ENCODE results near the gene ANKFN1. TPM values are rescaled to one million over a fixed set of nuclear protein-coding genes. Genes with fewer than 3 reads are reported as not detected.
"Not testable (repeated sequence)": the region's sequence is repeated elsewhere in the genome, so short reads cannot be mapped to it uniquely, and the experiment has no call there.

Gene ANKFN1
- total RNA-seq, 1 donor from 2014 or later, result not detected

DNA sequence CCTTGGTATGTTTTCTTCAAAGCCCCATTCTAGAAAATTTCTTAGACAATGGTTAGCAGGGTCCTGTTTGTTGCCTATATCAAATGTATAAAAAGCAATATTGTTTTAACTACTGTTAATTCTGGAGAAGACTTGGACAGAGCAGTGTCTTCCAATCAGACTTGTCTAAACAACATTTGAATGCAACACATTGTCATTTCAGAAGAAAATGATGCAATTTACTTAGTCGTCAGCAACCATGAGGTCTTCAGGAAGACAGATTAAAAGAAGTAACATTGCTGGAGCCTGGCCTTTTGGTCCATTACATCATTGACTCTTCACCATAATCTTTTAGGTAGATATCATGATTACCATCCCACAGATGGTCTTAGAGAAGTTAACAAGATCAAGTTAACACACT lies 94.5 kb downstream of the ANKFN1 start:
- no peak for DNase-seq
- no peak for ATAC-seq (ENCODE audit: poor library complexity)
- intact Hi-C loops (cut with DNase I), result no loop called here

DNA sequence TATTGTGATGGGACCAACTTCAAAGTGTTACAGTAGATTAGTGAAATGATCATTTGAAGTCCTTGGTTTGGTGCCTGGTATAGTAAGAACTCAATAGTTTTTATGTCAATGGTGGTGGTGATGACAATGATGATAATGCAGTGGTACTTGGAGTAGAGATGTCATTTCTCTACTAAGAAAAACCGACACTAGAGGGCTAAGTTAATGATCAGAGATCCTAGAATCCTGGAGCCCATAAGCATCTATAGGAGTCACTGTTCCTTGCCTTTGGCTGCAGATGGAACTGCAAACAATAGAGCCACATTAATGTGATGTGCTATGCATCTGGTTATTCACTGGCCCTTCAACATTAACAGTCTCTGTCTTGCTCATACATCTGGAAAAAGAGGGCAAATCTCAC lies 103.8 kb downstream of the ANKFN1 start:
- DNase-seq (no peak), ATAC-seq (ENCODE audit: poor library complexity) (no peak)
- intact Hi-C loops (cut with DNase I), result no loop called here

DNA sequence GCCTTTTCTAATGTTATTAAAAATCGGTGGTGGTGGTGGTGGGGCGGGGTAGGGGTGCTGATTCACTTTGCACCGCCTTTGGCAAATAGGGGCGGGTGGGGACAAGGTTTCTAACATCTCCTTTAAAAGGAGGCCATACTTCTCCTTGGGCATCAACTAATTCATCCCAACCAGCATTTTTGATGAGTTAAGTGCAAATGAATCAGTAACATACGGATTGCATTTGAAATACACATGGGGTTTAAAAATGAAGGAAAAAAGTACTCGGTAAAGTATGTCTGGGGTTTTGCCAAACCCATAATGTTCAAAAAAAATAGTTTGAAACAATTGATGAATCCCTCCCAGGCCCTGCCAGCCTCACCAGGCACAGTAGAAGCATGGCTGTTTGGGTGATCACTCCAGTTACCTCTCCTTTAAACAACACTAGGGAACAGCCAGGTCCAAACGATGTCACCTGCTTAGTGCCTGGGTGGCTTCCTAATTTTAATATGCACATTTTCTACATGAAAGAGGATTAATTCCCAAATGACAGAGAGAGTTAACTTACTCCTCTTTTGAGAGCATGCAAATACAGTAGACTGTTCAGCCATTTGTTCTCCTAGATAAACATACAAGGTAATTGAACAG lies 107.2 kb downstream of the ANKFN1 start:
- no peak for DNase-seq
- intact Hi-C loops (cut with DNase I), result no loop called here
- no peak for ATAC-seq (ENCODE audit: poor library complexity)

DNA sequence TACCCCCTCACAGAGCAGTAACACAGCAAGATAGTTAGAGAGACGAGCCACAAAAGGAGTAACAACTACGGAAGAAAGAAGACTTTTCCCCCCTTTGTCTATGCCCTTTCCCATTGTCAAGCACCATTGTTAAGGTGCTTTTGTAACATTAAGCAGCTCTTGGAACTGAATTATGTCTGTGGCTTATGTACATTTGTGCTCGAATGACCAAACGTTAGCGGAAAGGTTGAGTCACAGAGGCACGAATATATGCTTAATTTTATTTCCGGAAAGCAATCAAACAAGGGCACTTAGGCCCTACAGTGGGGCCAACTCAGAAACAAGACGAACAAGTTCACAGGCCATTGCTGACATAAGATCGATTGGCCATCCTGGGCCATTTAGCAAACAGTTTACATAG lies 109.5 kb downstream of the ANKFN1 start:
- intact Hi-C loops (cut with DNase I), result no loop called here
- no peak for DNase-seq
- no peak for ATAC-seq (ENCODE audit: poor library complexity)

DNA sequence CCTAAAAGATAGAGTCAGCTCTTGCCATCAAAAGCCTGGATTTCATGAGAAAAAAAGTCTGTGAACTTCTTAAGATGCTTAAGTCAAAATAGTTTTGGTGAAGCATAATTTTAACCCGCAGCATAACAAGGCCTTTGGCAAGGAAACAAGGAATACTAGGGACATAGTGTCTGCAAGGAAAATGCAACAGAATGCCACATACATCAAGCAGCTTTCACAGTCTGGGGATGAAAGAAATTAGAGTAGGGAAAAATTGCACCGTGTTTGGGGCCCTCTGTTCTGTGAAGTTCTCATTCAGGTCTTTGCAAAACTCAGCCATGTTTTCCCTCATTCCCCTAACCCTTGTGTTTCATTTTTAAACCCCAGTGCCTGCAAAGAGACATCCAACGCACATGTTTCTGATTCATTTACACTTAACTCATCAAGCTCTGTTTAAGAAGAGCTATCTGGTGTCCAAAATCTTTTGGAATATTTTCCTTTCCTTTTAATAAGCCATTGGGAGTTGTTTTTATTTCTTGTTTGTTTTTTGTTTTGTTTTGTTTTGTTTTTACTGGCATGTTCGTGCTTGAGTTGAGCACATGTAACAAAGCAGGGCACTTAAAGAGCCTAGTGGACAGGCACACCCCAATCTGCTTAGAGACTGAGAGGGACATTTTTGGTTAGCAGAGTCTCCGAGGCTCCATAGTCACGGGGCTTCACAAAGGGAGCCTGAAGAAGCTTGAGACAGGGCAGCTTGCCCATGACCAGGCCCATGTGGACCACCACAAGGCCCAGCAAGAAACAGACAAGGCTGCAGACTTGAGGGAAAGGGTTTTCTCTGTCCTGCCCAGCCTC lies 116.5 kb downstream of the ANKFN1 start:
- no peak for DNase-seq
- intact Hi-C loops (cut with DNase I), result no loop called here
- no peak for ATAC-seq (ENCODE audit: poor library complexity)

DNA sequence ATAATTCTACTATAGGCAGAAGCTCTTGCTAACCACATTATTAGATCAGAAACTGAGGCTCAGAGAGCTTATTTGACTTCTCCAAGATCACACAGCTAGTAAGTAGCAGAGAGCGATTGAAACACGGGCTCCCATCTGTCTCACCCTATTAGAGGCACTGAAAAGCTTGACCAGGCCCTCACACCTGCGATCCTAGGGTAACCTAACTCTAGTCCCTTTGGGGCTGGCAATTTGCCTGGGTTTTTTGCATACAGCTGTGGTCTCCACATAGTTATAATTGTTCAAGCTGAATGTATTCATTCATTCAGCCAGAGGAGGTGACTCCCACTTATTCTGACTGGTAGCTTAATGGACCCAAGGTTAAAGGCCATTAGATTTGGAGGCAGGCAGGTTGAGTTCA lies 121.2 kb downstream of the ANKFN1 start:
- no peak for ATAC-seq (ENCODE audit: poor library complexity)
- no peak for DNase-seq
- intact Hi-C loops (cut with DNase I), result no loop called here

DNA sequence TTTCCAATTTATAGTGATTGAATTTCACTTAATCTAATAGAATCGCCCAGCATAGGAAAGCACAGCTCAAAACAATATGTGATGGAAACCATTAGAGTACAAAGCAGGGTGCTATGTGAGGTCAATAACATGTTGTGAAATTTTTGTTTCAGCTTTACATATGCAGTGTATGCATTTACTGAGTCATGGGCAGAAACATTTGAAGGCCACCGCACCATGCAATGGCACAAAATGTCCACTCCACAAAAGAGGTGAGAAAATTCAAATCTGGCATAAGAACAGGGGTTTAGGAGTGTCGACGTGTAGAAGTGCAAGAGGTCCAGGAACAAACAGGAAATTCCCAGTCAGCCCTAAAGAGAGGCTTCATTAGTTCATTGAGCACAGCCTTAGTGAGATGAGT lies 131.2 kb downstream of the ANKFN1 start:
- intact Hi-C loops (cut with DNase I), result no loop called here
- ATAC-seq (ENCODE audit: poor library complexity) (no peak), DNase-seq (no peak)

DNA sequence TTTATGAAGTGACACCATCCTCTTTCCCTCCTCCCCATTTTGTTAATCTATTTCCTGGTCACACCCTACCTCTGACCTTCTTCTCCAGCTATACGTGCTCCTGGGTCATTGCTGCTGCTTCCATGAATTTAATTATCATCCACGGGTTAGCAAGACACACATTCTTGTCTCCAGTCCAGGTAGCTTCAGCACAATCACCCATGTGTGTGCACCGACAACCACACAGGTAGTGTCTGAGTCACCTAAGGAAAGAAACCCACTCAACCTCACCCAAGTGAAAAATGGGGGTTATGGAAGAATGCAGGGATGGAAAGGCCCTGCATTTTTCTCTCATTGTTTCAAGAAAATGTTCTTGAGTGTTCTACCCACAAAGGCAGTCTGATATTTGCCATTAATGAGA lies 135.5 kb downstream of the ANKFN1 start:
- intact Hi-C loops (cut with DNase I); DNase-seq; ATAC-seq (ENCODE audit: poor library complexity): not testable (repeated sequence)

DNA sequence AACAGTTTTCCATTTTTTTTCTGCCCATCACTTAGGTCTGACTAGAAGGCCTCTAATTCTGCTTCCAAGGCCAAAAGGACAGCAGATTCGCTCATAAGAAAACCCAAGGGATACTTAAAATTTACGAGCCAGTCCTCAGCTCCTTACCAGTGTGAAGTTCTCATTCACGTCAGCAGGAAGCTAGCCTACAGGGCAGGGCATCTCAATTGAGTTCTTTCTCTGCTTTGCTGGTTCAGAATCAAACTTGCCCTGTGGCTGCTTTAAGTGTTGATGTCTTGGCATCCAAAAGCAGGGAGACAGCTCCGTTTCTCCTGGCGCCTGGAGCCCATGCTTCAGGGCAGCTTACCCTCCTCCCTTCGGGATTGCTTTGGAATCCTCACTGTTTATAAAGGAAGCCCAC lies 136.0 kb downstream of the ANKFN1 start:
- intact Hi-C loops (cut with DNase I), result no loop called here
- DNase-seq (no peak), ATAC-seq (ENCODE audit: poor library complexity) (no peak)

DNA sequence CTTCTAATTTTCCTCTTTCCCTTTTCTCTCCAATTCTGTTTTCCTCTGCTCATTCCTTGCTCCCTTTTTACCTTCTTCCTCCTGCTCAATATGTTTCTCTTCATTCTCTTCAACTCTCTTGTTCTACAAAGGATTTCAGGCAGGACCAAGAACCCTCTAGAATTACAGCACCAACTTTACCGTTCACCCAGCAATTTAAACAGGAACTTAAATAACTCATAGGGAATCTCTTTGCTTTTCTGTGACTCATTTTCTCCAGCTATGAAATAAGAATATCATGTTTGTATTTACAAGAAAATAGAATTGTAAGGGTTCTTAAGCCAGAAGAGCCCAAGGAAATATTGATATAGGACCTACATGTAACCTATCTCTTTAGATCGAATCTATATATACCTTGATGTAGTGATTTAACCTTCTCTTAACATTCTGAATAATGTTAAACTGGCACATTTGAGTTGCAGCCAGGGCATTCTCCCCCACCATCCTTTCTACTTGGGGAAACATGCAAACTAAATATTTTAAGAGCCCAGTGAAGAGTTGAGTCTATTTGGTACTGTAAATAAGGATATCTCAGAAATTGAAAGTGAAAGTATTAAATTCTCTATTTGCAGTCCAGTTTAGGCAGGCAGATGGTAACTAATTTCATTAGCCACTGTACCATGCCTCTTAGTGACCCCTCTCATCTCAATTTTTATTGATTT lies 137.0 kb downstream of the ANKFN1 start:
- no peak for DNase-seq
- ATAC-seq (ENCODE audit: poor library complexity), result no peak
- intact Hi-C loops (cut with DNase I), result no loop called here

DNA sequence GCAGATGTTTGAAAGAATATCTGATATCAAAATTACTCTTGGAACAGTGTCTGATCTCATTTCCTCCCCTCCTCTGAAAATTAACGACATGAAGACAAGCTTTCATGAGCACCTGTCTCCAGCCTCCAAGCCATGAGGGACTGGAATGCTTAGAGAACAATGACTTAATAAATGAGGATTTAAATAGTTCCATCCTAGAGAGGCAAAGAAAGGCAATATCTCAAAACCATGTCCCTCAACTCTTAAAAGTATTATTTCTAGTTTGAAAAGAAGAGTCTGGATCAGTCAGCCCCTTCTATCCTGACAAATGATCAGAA lies 137.5 kb downstream of the ANKFN1 start:
- no peak for ATAC-seq (ENCODE audit: poor library complexity)
- no peak for DNase-seq
- intact Hi-C loops (cut with DNase I), result no loop called here

DNA sequence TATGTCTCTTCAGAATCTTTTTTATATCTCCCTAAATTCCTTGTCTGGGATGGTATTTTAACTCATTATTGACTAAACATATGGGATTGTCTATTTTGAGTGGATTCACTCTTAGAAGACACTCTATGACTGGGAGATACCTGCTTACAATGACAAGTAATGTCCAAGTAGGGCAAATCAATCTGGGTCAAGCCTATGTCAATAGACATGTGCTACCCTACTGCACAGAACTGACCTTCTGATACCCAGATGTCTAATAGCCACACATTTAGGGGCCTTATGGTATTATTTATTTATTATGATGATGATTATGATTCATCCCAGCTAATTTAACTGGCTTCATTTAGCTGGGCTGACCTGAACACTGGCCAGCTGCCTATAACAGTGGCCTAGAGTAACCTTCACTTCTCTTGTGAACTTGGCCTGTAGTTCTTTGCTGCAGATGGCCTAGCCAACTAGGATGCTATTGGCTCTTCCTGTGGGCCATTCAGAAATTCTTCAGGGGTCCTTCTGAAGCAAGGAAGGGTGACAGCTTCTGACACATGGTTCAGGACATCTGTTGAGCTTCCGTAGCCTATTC lies 138.0 kb downstream of the ANKFN1 start:
- ATAC-seq (ENCODE audit: poor library complexity), result no peak
- DNase-seq, result no peak
- intact Hi-C loops (cut with DNase I), result no loop called here

DNA sequence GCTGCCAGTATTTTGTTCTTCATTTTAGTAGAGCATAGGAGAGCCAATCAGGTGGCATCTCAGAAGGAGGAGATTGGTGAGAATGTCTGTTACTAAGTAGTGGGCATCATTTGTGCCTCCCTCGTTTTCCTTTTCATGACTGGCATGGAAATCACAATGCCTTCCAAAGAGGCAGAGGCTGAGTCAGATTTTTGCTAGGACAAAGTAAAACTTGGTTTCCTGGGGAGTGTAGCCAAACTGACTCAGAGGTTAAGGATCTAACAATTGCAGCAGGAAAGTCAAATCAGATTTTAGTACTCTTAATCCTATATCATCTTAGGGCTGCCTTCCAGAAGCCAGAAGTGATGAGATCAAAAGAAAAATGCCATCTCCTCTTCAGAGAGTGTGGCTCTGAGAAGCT lies 138.7 kb downstream of the ANKFN1 start:
- ATAC-seq (ENCODE audit: poor library complexity), result no peak
- no peak for DNase-seq
- intact Hi-C loops (cut with DNase I), result no loop called here

DNA sequence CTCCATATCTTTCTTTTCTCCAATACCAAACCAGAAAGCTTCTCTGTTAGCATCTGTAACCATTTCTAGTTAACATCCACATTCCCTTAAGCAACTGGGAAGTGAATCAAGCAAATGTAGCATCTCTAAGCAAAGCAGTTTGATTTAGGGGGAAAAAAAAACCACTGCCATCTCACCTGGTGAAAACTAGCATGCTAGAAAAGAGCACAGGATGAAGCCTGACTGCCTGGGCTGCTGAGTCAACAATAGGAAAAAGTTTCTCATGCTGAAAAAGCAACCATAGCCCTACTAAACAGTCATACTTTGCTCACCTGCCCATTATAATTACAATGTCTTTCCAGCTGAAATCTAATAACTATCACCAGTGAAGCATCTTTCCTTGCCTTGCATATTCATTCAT lies 139.3 kb downstream of the ANKFN1 start:
- no peak for ATAC-seq (ENCODE audit: poor library complexity)

DNA sequence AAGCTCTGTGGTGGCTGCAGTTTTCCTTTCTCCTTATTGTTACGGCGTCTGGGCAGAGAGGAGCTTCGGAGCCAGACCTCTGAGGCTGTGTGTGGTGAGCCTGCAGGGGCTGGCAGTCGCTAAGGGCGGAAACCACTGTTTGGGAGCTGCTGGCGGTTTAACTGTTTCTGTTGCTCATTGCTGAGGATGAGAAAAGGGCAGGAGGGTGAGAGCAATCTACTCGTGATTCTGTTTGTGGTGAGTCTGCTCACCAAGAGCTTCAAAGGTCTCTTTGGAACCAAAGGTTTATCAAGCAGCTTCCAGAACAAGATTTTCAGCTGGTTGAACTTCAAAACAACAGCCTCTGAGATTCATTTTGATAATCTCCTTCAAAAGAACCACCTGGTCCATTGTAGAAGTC lies 143.9 kb downstream of the ANKFN1 start:
- ATAC-seq (ENCODE audit: poor library complexity), result no peak
- DNase-seq, result no peak
- intact Hi-C loops (cut with DNase I), result no loop called here

More for the DNA sequence above, 139.3 kb downstream of the ANKFN1 start:
- DNase-seq, result no peak
- intact Hi-C loops (cut with DNase I), result no loop called here

DNA sequence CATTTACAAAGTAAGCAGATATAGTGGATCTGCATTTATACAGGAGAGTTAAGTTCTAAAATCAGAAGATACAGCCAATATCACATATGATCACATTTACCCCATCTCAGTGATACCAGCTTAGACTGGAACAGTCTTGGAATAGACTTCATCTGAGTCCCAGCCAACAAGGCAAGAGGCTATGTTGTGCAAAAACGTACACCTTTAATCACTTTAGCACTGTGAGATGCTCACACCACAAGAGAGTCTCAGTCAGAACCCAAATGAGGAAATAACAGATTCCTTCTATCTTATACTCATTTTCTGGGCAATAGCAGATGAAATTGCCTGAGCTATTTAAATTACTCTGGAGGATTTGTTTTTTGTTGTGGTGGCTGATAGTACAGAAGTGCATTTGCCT lies 145.6 kb downstream of the ANKFN1 start:
- no peak for ATAC-seq (ENCODE audit: poor library complexity)
- no peak for DNase-seq
- intact Hi-C loops (cut with DNase I), result no loop called here

DNA sequence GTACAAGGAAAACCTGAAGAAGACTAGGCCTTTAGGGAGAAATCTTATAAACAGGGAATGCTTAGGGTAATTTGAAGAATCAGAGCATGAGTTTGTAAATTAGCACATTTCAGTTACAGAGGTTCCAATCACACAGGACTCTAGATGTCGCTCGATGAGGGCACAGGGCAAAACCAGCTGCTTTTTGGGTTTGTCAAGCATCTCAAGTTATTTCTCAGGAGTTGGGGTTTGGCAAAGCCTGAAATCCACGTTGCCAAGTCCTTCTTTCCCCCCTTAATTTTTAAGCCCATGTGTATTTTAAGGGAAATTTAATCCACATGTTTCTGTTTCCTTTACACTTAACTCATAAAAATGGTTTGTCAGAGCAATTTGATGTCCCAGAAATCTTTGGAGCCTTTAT lies 146.9 kb downstream of the ANKFN1 start:
- DNase-seq (no peak), ATAC-seq (ENCODE audit: poor library complexity) (no peak)
- intact Hi-C loops (cut with DNase I), result no loop called here

DNA sequence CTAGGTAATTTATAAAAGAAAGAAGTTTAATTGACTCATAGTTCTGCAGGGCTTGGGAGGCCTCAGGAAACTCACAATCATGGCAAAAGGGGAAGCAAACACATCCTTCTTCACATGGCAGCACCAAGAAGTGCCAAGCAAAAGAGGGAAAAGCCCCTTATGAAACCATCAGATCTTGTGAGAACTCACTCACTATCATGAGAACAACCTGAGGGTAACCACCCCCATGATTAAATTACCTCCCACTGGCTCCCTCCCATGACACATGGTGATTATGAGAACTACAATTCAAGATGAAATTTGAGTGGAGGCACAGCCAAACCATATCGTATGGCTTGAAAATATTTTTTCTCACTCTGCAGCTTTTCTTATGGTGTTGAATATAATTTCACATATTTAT lies 151.7 kb downstream of the ANKFN1 start:
- no peak for DNase-seq
- no peak for ATAC-seq (ENCODE audit: poor library complexity)
- intact Hi-C loops (cut with DNase I), result no loop called here

DNA sequence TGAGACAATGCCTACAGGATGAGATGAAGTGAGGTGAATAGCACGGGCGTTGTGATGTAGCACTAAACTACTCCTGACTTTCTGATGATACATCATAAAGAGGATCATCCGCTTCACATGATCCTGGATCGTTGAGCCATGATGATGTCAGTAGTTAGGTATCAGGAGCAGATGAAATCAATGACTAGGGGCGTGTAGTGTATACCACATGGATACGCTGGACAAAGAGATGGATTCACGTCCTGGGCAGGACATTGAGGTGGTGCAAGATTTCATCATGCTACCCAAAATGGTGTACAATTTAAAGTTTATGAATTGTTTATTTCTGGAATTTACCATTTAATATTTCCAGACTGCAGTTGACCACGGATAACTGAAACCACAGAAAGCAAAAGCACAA lies 156.6 kb downstream of the ANKFN1 start:
- ATAC-seq (ENCODE audit: poor library complexity) (no peak), DNase-seq (no peak)
- intact Hi-C loops (cut with DNase I), result no loop called here

DNA sequence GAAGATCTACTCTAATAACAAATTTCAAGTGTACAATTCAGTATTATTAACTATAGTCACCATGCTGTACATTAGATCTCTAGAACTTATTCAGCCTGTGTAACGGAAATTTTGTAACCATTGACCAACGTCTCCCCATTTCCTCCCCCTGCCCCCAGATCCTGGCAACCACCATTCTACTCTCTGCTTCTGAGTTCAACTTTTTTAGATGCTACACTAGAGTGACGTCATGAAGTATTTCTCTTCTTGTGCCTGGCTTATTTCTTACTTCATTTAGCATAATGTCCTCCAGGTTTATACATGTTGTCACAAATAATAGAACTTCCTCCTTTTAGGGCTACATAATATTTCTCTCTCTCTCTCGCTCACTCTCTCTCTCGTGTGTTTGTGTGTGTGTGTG lies 157.5 kb downstream of the ANKFN1 start:
- intact Hi-C loops (cut with DNase I), result no loop called here
- DNase-seq, result no peak
- no peak for ATAC-seq (ENCODE audit: poor library complexity)
